Measurements from ENCODE around the gene TMEM135.

Gene TMEM135

GRCh38 chr11:87194985-87195820 is 157.5 kb downstream of the TMEM135 start:
- DNase-seq (ENCODE audit: low read depth in 3 of 3), result no peak

GRCh38 chr11:87198266-87198881 is 160.6 kb downstream of the TMEM135 start:
- no peak for DNase-seq (ENCODE audit: low read depth in 3 of 3)

GRCh38 chr11:87201376-87201775 is 163.6 kb downstream of the TMEM135 start:
- DNase-seq (ENCODE audit: low read depth in 3 of 3), result no peak

- no peak for DNase-seq (ENCODE audit: low read depth in 3 of 3)
Measured at GRCh38 chr11:87203907-87204602, 166.3 kb downstream of the TMEM135 start.

GRCh38 chr11:87212891-87213290 is 175.2 kb downstream of the TMEM135 start:
- no peak for DNase-seq (ENCODE audit: low read depth in 3 of 3)

GRCh38 chr11:87213444-87213843 is 175.7 kb downstream of the TMEM135 start:
- DNase-seq (ENCODE audit: low read depth in 3 of 3), result no peak

GRCh38 chr11:87215236-87215635 is 177.5 kb downstream of the TMEM135 start:
- DNase-seq (ENCODE audit: low read depth in 3 of 3), result no peak

- no peak for DNase-seq (ENCODE audit: low read depth in 3 of 3)
Measured at GRCh38 chr11:87219266-87219665, 181.5 kb downstream of the TMEM135 start.

GRCh38 chr11:87223816-87224215 is 186.1 kb downstream of the TMEM135 start:
- no peak for DNase-seq (ENCODE audit: low read depth in 3 of 3)

- no peak for DNase-seq (ENCODE audit: low read depth in 3 of 3)
Measured at GRCh38 chr11:87224486-87224885, 186.8 kb downstream of the TMEM135 start.

GRCh38 chr11:87228820-87229219 is 191.1 kb downstream of the TMEM135 start:
- no peak for DNase-seq (ENCODE audit: low read depth in 3 of 3)

- DNase-seq (ENCODE audit: low read depth in 3 of 3), result no peak
Measured at GRCh38 chr11:87230995-87231394, 193.3 kb downstream of the TMEM135 start.

GRCh38 chr11:87232320-87232719 is 194.6 kb downstream of the TMEM135 start:
- no peak for DNase-seq (ENCODE audit: low read depth in 3 of 3)

- DNase-seq (ENCODE audit: low read depth in 3 of 3), result no peak
Measured at GRCh38 chr11:87235366-87235765, 197.6 kb downstream of the TMEM135 start.

- no peak for DNase-seq (ENCODE audit: low read depth in 3 of 3)
Measured at GRCh38 chr11:87236368-87236767, 198.6 kb downstream of the TMEM135 start.

- no peak for DNase-seq (ENCODE audit: low read depth in 3 of 3)
Measured at GRCh38 chr11:87239001-87239400, 201.3 kb downstream of the TMEM135 start.

GRCh38 chr11:87239531-87239930 is 201.8 kb downstream of the TMEM135 start:
- no peak for DNase-seq (ENCODE audit: low read depth in 3 of 3)

- no peak for DNase-seq (ENCODE audit: low read depth in 3 of 3)
Measured at GRCh38 chr11:87251560-87251959, 213.8 kb downstream of the TMEM135 start.

- no peak for DNase-seq (ENCODE audit: low read depth in 3 of 3)
Measured at GRCh38 chr11:87252869-87253268, 215.1 kb downstream of the TMEM135 start.

GRCh38 chr11:87254562-87254961 is 216.8 kb downstream of the TMEM135 start:
- no peak for DNase-seq (ENCODE audit: low read depth in 3 of 3)

- no peak for DNase-seq (ENCODE audit: low read depth in 3 of 3)
Measured at GRCh38 chr11:87255589-87255988, 217.9 kb downstream of the TMEM135 start.

- no peak for DNase-seq (ENCODE audit: low read depth in 3 of 3)
Measured at GRCh38 chr11:87256694-87257340, 219.1 kb downstream of the TMEM135 start.

All from stimulated activated CD4-positive, alpha-beta T cell treated with anti-CD3 and anti-CD28 coated beads, TNF-alpha, amount 100 ng/mL, for 24 hours (primary cell).